Left kidney (tissue), 2 donors: Measurements from ENCODE around the gene C2CD2. TPM values are rescaled to one million over a fixed set of nuclear protein-coding genes. Genes with fewer than 3 reads are reported as not detected.

Experiments used
- DNase-seq: peaks from one replicate; pipeline ENCODE4 v3.0.0-alpha.2; 2013
- polyA plus RNA-seq: library from polyadenylated mRNA; unstranded; fragments of 120-200 nt; gene quantifications from one replicate; pipeline ENCODE4 v1.2.1, GENCODE V29; 2013; ENCODE audit not compliant: insufficient read length

The C2CD2 gene
- polyA plus RNA-seq, 1 donor = 18.7 TPM

DNA sequence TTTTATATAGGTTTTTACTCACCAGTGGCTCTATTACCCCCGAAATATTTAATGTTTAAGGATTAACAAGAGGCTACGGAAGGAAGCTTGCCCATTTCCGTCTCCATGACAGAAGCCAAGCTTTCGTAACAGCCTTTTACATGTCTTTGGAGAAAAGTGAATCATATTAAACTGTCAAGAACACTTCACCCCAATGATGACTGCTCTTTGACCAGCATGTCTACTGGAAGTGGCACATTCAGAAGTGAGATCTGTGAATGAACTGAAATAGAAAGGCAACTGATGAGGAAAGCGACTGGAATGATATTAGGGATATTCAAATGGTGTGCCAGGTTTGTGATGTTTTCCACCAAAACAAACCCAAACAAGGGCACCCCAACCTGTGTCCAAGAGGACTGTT lies 66.2 kb downstream of the C2CD2 start:
- no peak for DNase-seq

DNA sequence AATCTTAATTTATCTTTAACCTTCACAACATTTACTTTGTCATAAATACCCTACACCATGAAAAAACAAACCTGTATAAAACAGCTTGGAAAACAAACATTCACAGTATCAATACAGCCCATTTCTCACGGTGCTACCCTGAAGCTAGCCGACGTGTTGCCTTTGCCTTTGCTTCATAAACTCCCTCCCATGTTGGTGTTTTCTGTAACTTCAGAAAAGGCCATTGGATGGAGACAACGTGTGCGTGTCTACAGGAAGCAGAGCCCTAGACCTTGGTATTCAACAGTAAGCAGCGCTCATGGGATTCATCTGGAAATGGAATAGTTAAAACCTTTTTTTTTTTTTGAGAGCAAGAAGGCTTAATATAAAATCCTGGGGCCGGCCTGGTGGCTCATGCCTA lies 67.5 kb downstream of the C2CD2 start:
- no peak for DNase-seq

GRCh38 chr21:41885341-41886024 lies 68.3 kb downstream of the C2CD2 start:
- peak; percentile 37 for DNase-seq

GRCh38 chr21:41884501-41885030 lies 69.3 kb downstream of the C2CD2 start:
- DNase-seq = no peak

- no peak for DNase-seq
Measured at GRCh38 chr21:41883582-41883981, 70.2 kb downstream of the C2CD2 start.

- no peak for DNase-seq
Measured at GRCh38 chr21:41881051-41881450, 72.8 kb downstream of the C2CD2 start.

DNA sequence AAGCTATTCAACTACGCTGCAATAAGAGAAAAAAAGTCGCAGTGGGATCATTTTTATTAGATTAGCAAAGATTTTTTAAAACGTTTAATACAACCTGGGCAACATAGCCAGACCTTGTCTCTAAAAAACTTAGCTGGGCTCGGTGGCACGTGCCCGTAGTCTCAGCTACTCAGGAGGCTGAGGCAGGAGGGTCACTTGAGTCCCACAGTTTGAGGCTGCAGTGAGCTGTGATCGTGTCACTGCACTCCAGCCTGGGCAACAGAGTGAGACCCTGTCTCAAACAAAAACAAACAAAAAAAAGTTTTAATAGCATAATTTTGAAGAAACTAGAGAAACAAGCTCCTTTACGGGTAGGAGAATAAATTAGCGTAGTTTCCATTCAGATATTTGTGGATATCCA lies 73.7 kb downstream of the C2CD2 start:
- no peak for DNase-seq

- peak; percentile 71 for DNase-seq
Measured at GRCh38 chr21:41879190-41879998, 74.4 kb downstream of the C2CD2 start, which contains the start of gene PRDM15. Gene PRDM15 (minus strand): TSS chr21:41879344. CDS start chr21:41860363, 18,981 bp downstream.

DNA sequence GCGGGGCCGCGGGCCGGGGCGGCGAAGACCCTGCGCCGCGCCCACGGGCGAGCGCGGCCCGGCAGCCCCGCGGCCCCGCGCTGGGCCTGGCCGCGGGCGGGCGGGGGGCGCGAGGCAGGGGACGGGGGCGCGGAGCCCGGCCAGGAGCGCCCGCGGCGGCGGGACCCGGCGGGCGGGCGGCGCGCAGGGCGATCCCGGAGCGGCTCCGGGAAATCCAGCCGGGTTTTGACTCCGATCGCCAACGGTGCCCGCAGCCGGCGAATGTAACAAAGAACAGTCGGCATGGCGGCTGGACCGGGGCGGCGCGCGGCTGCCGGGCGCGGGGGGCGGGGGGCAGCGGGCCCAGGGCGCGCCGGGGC lies 75.0 kb downstream of the C2CD2 start:
- peak; percentile 83 for DNase-seq

- peak; percentile 31 for DNase-seq
Measured at GRCh38 chr21:41877901-41878830, 75.7 kb downstream of the C2CD2 start.

GRCh38 chr21:41876928-41877652 lies 76.7 kb downstream of the C2CD2 start:
- no peak for DNase-seq

GRCh38 chr21:41876396-41876795 lies 77.4 kb downstream of the C2CD2 start:
- DNase-seq = no peak

DNA sequence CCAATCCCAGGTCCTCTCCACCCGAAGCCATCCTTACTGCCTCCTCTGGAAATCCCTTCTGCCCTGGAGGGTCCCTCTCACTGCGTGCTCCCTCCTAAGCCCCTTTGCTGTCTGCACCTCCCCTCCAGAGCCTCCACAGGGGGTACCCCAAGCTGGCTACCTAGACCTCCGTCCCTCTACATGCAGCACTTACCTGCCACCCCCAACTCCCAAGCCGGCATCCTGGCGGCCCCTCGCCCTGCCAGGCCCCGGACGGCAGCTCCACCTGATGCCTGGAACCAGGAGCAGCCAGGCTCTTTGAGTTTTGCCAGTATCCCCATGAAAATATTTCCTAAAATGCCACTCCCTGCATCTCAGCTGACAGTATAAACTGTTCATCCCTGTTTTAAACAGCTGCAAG lies 78.7 kb downstream of the C2CD2 start:
- no peak for DNase-seq

DNA sequence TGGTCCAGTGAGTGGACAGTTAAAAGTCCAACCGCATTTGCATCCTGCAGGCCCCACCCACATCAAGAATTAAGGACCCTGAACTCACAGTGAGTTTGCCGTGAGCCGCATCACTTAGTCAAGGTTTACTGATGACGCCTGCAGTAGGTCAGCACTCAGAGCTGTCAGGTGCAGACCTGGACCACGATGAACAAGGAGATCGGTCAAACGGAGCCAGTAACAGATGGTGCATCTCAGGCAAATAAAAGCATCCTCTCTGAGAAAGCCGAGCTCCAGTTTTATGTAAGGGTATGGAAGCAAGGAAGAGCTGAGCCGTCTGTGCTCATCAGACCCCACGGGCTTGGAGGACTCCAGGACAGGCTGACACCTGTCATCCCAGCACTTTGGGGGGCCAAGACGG lies 79.2 kb downstream of the C2CD2 start:
- DNase-seq = no peak

DNA sequence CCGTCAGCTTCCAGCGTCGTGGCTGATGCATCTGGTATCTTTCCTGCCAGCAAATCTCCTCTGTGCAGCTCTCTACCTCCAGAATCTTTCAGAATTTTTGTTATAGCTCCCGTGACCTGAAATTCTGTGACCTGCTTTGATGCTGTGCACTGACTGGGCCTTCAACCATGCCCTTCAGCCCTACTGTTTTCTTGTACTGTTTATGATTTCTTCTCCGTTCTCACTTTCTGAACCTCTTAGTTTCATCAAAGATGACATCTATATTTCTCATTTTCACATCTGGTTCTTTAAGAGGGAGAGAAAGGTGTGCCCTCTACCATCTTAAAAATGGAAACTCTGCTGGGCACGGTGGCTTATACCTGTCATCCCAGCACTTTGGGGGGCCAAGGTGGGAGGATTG lies 80.4 kb downstream of the C2CD2 start:
- DNase-seq = no peak

- no peak for DNase-seq
Measured at GRCh38 chr21:41873005-41873404, 80.8 kb downstream of the C2CD2 start.

GRCh38 chr21:41871293-41872030 lies 82.4 kb downstream of the C2CD2 start:
- DNase-seq = no peak

GRCh38 chr21:41869771-41870170 lies 84.0 kb downstream of the C2CD2 start:
- DNase-seq = no peak

GRCh38 chr21:41868062-41868710 lies 85.6 kb downstream of the C2CD2 start:
- DNase-seq = no peak

GRCh38 chr21:41867313-41867712 lies 86.5 kb downstream of the C2CD2 start:
- DNase-seq = no peak
